Liver (tissue), 3 donors: ENCODE results near the gene TTYH2.

ENCODE experiments used
- CTCF ChIP-seq: fragments of 150-350 bp; IDR thresholded peaks from 2 replicates; pipeline ENCODE4 v1.5.1; 2017; ENCODE audit warnings: improper control_type of control experiment, low read depth, low read length; ENCODE audit not compliant: missing input control
- EGR1 ChIP-seq, 2 donors: IDR thresholded peaks; 2 replicates each; pipeline ENCODE4 v1.6.1; 2016 to 2018; ENCODE audit warnings: antibody characterized with exemption in 2 of 2, low read depth in 2 of 2
- NR2F2 ChIP-seq: IDR thresholded peaks from 2 replicates; pipeline ENCODE4 v1.6.1; 2016; ENCODE audit warnings: antibody characterized with exemption
- SP1 ChIP-seq: IDR thresholded peaks from 2 replicates; pipeline ENCODE4 v1.6.1; 2018; ENCODE audit warnings: antibody characterized with exemption, mild to moderate bottlenecking
- TF ChIP-seq, protein P1 (sequence below): IDR thresholded peaks from 2 replicates; pipeline ENCODE4 v1.6.1; 2016; ENCODE audit warnings: antibody characterized with exemption
- donor health status: healthy.
- donor health status: healthy.

DNA sequence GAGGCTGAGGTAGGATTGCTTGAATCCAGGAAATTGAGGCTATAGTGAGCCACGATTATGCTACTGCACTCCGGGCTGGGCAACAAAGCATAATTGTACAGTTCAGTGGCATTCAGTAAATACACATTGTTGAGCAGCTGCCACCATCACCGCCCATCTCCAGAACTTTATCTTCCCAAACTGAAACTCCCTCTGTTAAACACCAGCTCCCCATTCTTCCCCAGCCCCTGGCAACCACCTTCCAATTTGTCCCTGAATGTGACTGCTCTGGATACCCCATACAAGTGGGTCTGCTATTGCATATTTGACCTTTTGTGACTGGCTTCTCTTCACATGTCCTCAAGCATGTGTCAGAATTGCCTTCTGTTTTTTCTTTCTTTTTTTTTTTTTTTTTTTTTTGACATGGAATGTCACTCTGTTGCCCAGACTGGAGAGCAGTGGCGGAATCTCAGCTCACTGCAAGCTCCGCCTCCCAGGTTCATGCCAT is 7.0 kb upstream of the TTYH2 start:
- TF ChIP-seq, protein P1, sequence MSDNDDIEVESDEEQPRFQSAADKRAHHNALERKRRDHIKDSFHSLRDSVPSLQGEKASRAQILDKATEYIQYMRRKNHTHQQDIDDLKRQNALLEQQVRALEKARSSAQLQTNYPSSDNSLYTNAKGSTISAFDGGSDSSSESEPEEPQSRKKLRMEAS = no peak
- TF ChIP-seq CTCF (no peak), EGR1 (IDR thresholded peaks at IDR 0.05; ENCODE audit: low read depth in 2 of 2) (no peak), SP1 (no peak), NR2F2 (no peak)
